ENCODE data around the gene ZMYND8. TPM values are rescaled to one million over a fixed set of nuclear protein-coding genes. Genes with fewer than 3 reads are reported as not detected.

Gene ZMYND8
- total and polyA plus RNA-seq, 2 of the 8 experiments (the other 6 are each of a cell fraction or from before 2014, with no cell fraction given), result 50.5 to 163 TPM

DNA sequence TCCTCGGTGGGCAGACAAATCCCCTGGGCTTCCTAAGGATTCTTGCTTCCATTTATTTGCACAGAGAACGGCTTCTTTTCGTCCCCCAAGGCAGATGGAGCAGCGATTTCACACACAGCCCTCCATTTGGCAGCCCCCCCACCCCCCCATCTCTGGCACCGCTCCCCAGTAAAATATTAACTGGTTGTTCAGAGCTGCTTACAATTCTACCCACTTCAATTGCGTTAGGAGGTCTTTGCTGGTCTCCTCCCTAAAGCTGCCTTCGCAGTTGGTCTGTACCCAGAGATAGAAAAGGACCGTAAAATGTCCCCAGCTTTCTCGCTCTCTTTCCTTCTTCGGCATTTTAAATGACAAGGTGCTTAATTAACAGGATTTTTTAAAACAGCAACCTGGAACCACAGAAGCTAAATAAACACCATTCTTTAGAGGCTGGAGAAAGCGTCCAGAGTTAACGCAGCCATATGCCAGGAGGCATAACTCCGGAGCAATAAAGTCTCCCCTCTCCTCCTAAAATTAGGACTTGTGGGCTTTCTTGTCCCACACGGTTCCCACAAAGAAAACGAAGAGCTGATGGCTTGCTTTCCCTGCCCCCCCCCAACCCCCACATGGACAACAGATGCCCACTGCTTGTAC lies 1.7 kb upstream of the ZMYND8 start:
- peaks cover 0 to 22% (median under 1%) of the 10 kb centered on the region in 4 experiments; a peak in 4 of 8 replicates for H3K36me3 ChIP-seq (ENCODE audit: control insufficient read depth in 2 of 4, insufficient read depth in 4 of 4, low read length in 3 of 4)
- peak overlapping the region; percentile 99 for H2BK12ac ChIP-seq (ENCODE audit: low read depth, low read length)
- FAIRE-seq (no peak), DNase-seq (ENCODE audit: low read depth in 1 of 2, low spot score in 2 of 2) (no peak)
- peak overlapping the region; percentile 65 for H2AK5ac ChIP-seq (ENCODE audit: low read depth, low read length)
- no peak overlapping the region for H3K23ac ChIP-seq (ENCODE audit: insufficient read length)
- H3K14ac ChIP-seq (ENCODE audit: insufficient read length), result no peak overlapping the region
- peaks cover 48 to 99% of the 10 kb centered on the region in 2 experiments for H3K79me2 ChIP-seq (ENCODE audit: control insufficient read depth in 1 of 2, insufficient read depth in 2 of 2, low read length in 2 of 2)
- peak overlapping the region; percentile 54 to 67 for H3K4me2 ChIP-seq (ENCODE audit: insufficient read depth in 1 of 2, low read depth in 2 of 2, low read length in 2 of 2)
- H2BK120ac ChIP-seq (replicated peaks; ENCODE audit: low read depth, low read length), result peak overlapping the region; percentile 45
- peak overlapping the region; percentile 70 for H3K4ac ChIP-seq (replicated peaks; ENCODE audit: insufficient read length, low read depth, low read length)
- peak overlapping the region; percentile 98 for H3K27ac ChIP-seq (ENCODE audit: low read depth, low read length)
- peak overlapping the region; percentile 97 for H3K18ac ChIP-seq (ENCODE audit: extremely low read depth, low read length)
- no peak overlapping the region for H2BK15ac ChIP-seq (ENCODE audit: low read length)
- H3K23me2 ChIP-seq (ENCODE audit: low read depth, low read length), result no peaks in the 10 kb centered on the region; the same call in 1 of the 2 replicates
- WGBS, 2 experiments (ENCODE audit: extremely low coverage in 1 of 2, insufficient coverage in 1 of 2, insufficient read length in 1 of 2, insufficient replicate concordance in 2 of 2, low coverage in 1 of 2, low lambda C conversion rate in 2 of 2, missing lambda C conversion rate in 1 of 2), result 67% methylated on average over 14 of the region's 15 CpGs; no CpG with 5 or more reads in 1 of the 2 experiments
- H2BK20ac ChIP-seq (ENCODE audit: low read length), result peak overlapping the region; percentile 83; the same call in 1 of the 2 replicates
- H2AFZ ChIP-seq (ENCODE audit: low read length), result no peak overlapping the region
- peaks cover 0 to 2% of the 10 kb centered on the region in 2 experiments for H4K20me1 ChIP-seq (replicated peaks in 1 of 2; ENCODE audit: control insufficient read depth in 1 of 2, insufficient read depth in 2 of 2, low read length in 2 of 2)
- TF ChIP-seq POLR2A (IDR thresholded peaks at IDR 0.05; ENCODE audit: control extremely low read depth in 1 of 2, low read depth in 2 of 2, low read length in 2 of 2) (peak in 1 of 2 experiments; percentile 18; a peak in 1 of 3 replicates), CHD2 (IDR thresholded peaks at IDR 0.05; ENCODE audit: low read length) (no peak)
- no peaks in the 10 kb centered on the region for H3K27me3 ChIP-seq (replicated peaks in 1 of 4; ENCODE audit: control insufficient read depth in 3 of 4, extremely low read depth in 1 of 4, insufficient read depth in 3 of 4, low read length in 3 of 4)
- peak overlapping the region; percentile 99 for H2BK5ac ChIP-seq (ENCODE audit: low read depth, low read length)
- peak overlapping the region; percentile 85 for H4K5ac ChIP-seq (ENCODE audit: insufficient read length, low read depth, low read length)
- peak overlapping the region in 3 of 4 experiments; percentile 53 to 81 (median 56); a peak in 6 of 7 replicates for H3K9ac ChIP-seq (replicated peaks in 1 of 4; ENCODE audit: extremely low read depth in 1 of 4, low read depth in 3 of 4, low read length in 3 of 4)
- ChIA-PET CTCF (ENCODE audit: partially characterized antibody) (interaction anchor here (0.6 to 8.4 kb wide), 10 partner anchors 11 to 85 kb away, joined by 3 to 86 read pairs (median 8); no protein-coding TSS in a partner anchor), POLR2A (ENCODE audit: partially characterized antibody) (interaction anchor here (0.6 to 42.1 kb wide), 13 partner anchors 4 to 1675 kb away, joined by 3 to 1191 read pairs (median 7); partner anchors contain the start of gene ZMYND8)
- H3K4me1 ChIP-seq (replicated peaks in 1 of 4; ENCODE audit: control insufficient read depth in 3 of 4, insufficient read depth in 4 of 4, low read length in 3 of 4), result peaks cover 59 to 79% (median 71%) of the 10 kb centered on the region in 4 experiments
- no peaks in the 10 kb centered on the region for H3K9me3 ChIP-seq (ENCODE audit: insufficient read depth in 2 of 2, low read depth in 1 of 2, low read length in 1 of 2)
- peak overlapping the region; percentile 60 for H3K56ac ChIP-seq (replicated peaks; ENCODE audit: insufficient read length, low read depth, low read length)
- H4K91ac ChIP-seq (replicated peaks; ENCODE audit: insufficient read length, low read length), result peak overlapping the region; percentile 91
- H3K79me1 ChIP-seq (ENCODE audit: low read depth, low read length), result peaks cover 7% of the 10 kb centered on the region; the same call in 1 of the 2 replicates
- H3K4me3 ChIP-seq (ENCODE audit: extremely low read depth in 1 of 4, insufficient read depth in 2 of 4, low read depth in 3 of 4, low read length in 4 of 4), result peak overlapping the region in 1 of 4 experiments; percentile 16; a peak in 1 of 8 replicates
- peak overlapping the region; percentile 91; the same call in 1 of the 2 replicates for H4K8ac ChIP-seq (ENCODE audit: extremely low read depth, insufficient read depth, low read length)

Data from H1 (cell line).